ENCODE data around the gene NRIP1. TPM values are rescaled to one million over a fixed set of nuclear protein-coding genes. Genes with fewer than 3 reads are reported as not detected.

Gene NRIP1
- total and polyA plus RNA-seq, 2 of the 8 experiments (the other 6 are each of a cell fraction or from before 2014, with no cell fraction given), result 1.5 to 9.3 TPM

DNA sequence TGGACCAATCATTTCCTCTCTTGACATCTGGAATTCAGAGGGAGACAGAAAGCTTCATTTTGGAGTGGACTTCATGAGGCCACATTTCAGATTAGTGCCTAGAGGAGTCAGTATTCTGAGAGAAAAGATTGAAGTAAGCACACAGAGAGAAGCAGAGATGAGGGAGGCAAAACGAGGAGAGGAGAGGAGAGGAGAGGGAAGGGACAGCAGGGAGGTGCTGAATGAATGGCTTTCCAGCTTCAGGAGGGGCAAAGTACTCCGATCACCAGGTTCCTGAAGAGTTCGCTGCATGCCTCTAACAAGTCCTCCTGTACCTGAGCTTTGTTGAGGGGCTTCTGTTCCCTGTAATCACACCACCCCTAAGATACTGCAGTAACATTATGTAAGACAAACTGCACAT lies 76.0 kb downstream of the NRIP1 start:
- Histone ChIP-seq H2BK120ac (replicated peaks; ENCODE audit: low read depth, low read length) (no peak overlapping the region), H3K4ac (replicated peaks; ENCODE audit: insufficient read length, low read depth, low read length) (no peak overlapping the region), H2AK5ac (ENCODE audit: low read depth, low read length) (no peak overlapping the region), H3K4me1 (replicated peaks in 1 of 4; ENCODE audit: control insufficient read depth in 3 of 4, insufficient read depth in 4 of 4, low read length in 3 of 4) (peaks cover 0 to 4% (median 1%) of the 10 kb centered on the region in 4 experiments; a peak in 3 of 7 replicates), H4K8ac (ENCODE audit: extremely low read depth, insufficient read depth, low read length) (no peak overlapping the region), H4K91ac (replicated peaks; ENCODE audit: insufficient read length, low read length) (no peak overlapping the region), H3K23ac (ENCODE audit: insufficient read length) (no peak overlapping the region), H3K4me3 (ENCODE audit: extremely low read depth in 1 of 4, insufficient read depth in 2 of 4, low read depth in 3 of 4, low read length in 4 of 4) (no peak overlapping the region), H4K5ac (ENCODE audit: insufficient read length, low read depth, low read length) (no peak overlapping the region), H3K4me2 (ENCODE audit: insufficient read depth in 1 of 2, low read depth in 2 of 2, low read length in 2 of 2) (no peak overlapping the region), H3K79me2 (ENCODE audit: control insufficient read depth in 1 of 2, insufficient read depth in 2 of 2, low read length in 2 of 2) (no peaks in the 10 kb centered on the region), H3K14ac (ENCODE audit: insufficient read length) (no peak overlapping the region), H3K27ac (ENCODE audit: low read depth, low read length) (no peak overlapping the region), H3K79me1 (ENCODE audit: low read depth, low read length) (no peaks in the 10 kb centered on the region), H3K9me3 (ENCODE audit: insufficient read depth in 2 of 2, low read depth in 1 of 2, low read length in 1 of 2) (no peaks in the 10 kb centered on the region; a peak in 1 of 4 replicates), H3K27me3 (replicated peaks in 1 of 4; ENCODE audit: control insufficient read depth in 3 of 4, extremely low read depth in 1 of 4, insufficient read depth in 3 of 4, low read length in 3 of 4) (peaks cover 0 to 10% (median 4%) of the 10 kb centered on the region in 4 experiments; a peak in 4 of 7 replicates), H3K18ac (ENCODE audit: extremely low read depth, low read length) (no peak overlapping the region), H2BK5ac (ENCODE audit: low read depth, low read length) (no peak overlapping the region), H2AFZ (ENCODE audit: low read length) (no peak overlapping the region), H2BK15ac (ENCODE audit: low read length) (no peak overlapping the region), H2BK20ac (ENCODE audit: low read length) (no peak overlapping the region), H3K9ac (replicated peaks in 1 of 4; ENCODE audit: extremely low read depth in 1 of 4, low read depth in 3 of 4, low read length in 3 of 4) (no peak overlapping the region), H4K20me1 (replicated peaks in 1 of 2; ENCODE audit: control insufficient read depth in 1 of 2, insufficient read depth in 2 of 2, low read length in 2 of 2) (peaks cover 0 to 2% of the 10 kb centered on the region in 2 experiments), H2BK12ac (ENCODE audit: low read depth, low read length) (no peak overlapping the region), H3K23me2 (ENCODE audit: low read depth, low read length) (no peaks in the 10 kb centered on the region), H3K56ac (replicated peaks; ENCODE audit: insufficient read length, low read depth, low read length) (no peak overlapping the region), H3K36me3 (ENCODE audit: control insufficient read depth in 2 of 4, insufficient read depth in 4 of 4, low read length in 3 of 4) (no peaks in the 10 kb centered on the region; a peak in 2 of 8 replicates)
- POLR2A ChIA-PET (ENCODE audit: partially characterized antibody), result no interaction called here
- peak; percentile 70 for FAIRE-seq
- CTCF ChIA-PET (ENCODE audit: partially characterized antibody), result interaction anchor here (1.0 kb wide), 1 partner anchor 76 kb away, joined by 3 read pairs; the partner anchor contains the start of gene NRIP1
- WGBS, 2 experiments (ENCODE audit: extremely low coverage in 1 of 2, insufficient coverage in 1 of 2, insufficient read length in 1 of 2, insufficient replicate concordance in 2 of 2, low coverage in 1 of 2, low lambda C conversion rate in 2 of 2, missing lambda C conversion rate in 1 of 2), result 80% methylated on average over 3 of the region's 3 CpGs; no CpG with 5 or more reads in 1 of the 2 experiments
- TF ChIP-seq CBX5 (IDR thresholded peaks at IDR 0.05; ENCODE audit: low read depth, low read length) (no peak), ASH2L (IDR thresholded peaks at IDR 0.05; ENCODE audit: low read length) (no peak), KDM4A (IDR thresholded peaks at IDR 0.05; ENCODE audit: low read depth, low read length, severe bottlenecking) (no peak), KDM5A (IDR thresholded peaks at IDR 0.05; ENCODE audit: low read length) (no peak)
- DNase-seq (ENCODE audit: low read depth in 1 of 2, low spot score in 2 of 2), result no peak
